SIG-M5 treated with dmso at 0.1 percent for 504 hours (cell line): ENCODE data around the gene CEP162.
"Not testable (repeated sequence)": the region's sequence is repeated elsewhere in the genome, so short reads cannot be mapped to it uniquely, and the experiment has no call there.

Experiments used
- DNase-seq: peaks from one replicate; lab custom pipeline; 2025; ENCODE audit not compliant: unreplicated experiment; lab: John Stamatoyannopoulos, UW

Gene CEP162

DNA sequence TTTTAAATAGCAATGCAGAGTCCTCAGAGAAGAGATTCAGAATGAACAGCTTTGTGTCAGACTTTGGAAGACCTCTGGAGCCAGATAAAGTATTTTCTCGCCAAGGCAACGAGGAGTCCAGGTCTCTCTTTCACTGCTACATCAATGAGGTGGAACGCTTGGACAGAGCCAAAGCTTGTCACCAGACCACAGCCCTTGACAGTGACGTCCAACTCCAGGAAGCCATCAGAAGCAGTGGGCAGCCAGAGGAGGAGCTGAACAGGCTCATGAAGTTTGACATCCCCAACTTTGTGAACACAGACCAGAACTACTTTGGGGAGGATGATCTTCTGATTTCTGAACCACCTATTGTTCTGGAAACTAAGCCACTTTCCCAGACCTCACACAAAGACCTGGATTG, 138.4 kb downstream of the CEP162 start:
- no peak for DNase-seq

DNA sequence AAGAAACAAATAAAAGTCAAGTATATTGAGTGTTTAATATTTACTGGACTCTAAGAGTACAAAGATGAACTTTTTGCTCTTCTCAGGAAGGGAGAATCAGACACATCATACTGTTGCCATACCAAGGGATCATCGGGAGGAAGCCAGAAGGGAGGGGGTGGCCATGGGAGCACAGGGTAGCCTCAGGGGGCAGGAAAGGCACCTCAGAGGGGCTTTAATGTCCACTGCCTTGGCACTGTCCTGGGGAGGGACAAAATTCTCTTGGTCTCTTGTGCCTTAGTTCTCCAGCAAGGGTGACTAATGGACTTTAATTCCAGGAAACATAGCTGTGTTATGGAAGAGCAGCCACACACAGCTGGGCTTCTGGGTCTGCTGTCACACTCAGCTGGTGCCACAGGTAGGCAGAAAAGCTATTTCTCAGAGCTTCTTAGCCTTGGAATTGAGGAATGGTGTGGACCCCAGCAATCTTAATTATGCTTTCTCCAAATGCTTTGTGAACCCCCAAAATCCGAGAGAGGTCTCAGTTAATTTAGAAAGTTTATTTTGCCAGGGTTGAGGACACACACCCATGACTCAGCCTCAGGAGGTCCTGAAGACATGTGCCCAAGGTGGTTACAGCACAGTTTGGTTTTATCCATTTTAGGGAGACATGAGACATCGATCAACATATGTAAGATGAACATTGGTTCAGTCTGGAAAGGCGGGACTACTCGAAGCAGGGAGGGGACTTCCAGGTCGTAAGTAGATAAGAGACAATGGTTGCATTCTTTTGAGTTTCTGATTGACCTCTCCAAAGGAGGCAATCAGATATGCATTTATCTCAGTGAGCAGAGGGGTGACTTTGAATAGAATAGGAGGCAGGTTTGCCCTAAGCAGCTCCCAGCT, 140.7 kb downstream of the CEP162 start:
- no peak for DNase-seq

DNA sequence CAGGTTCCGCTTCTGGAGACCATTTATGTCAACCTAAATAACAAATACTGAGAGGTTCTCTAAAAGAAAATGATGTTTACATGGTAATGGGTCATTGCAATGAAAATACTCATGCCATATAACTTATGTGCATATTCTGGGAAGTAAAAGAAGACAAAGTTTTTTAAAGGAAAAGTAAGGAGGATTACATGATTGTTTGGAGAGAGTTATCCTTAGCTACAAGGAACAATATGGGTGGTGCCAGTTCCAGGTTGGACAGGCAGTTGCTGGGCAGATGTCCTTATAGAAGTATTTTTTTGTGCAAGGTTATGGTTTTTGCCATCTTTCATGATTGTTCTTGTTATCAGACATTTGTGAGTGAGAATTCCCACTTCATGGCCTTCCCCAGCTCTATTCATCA, 141.4 kb downstream of the CEP162 start:
- DNase-seq = no peak

DNA sequence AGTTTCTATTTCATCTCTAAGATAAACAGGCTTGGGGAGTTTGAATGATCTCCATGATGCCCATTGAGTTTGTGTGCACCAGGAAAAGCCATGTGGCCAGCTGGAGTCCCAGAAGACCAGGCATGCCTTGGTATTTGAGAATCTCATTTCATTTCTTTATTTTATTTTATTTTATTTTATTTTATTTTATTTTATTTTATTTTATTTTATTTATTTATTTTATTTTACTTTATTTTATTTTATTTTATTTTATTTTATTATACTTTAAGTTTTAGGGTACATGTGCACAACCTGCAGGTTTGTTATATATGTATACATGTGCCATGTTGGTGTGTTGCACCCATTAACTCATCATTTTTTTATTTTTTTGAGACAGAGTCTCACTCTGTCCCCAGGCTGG, 142.7 kb downstream of the CEP162 start:
- DNase-seq = not testable (repeated sequence)

- no peak for DNase-seq
Observed at GRCh38 chr6:84082689-84083265, 144.7 kb downstream of the CEP162 start.

DNA sequence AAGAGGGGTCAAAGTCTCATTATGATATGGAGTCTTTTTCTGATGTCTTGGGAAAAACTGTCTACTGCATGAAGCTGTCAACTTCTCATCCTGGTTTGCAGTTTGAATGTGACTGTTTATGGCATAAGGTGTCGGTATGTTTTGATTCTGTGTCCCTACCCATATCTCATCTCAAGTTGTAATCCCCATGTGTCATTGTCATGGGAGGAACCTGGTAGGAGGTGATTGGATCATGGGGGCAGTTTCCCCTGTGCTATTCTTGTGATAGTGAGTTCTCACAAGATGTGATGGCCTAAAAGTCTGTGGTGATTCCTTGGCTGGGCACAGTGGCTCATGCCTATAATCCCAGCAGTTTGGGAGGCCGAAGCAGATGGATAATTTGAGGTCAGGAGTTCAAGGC, 146.2 kb downstream of the CEP162 start:
- DNase-seq = no peak

- DNase-seq = no peak
Observed at GRCh38 chr6:84078335-84078734, 149.1 kb downstream of the CEP162 start.

- DNase-seq = no peak
Observed at GRCh38 chr6:84077645-84078044, 149.8 kb downstream of the CEP162 start.

- DNase-seq = no peak
Observed at GRCh38 chr6:84074988-84075781, 152.3 kb downstream of the CEP162 start.
